Gastrocnemius medialis (tissue), 4 donors: ENCODE data around the gene DONSON.

Source experiments
- CTCF ChIP-seq, 5 experiments: fragments of 450-650 bp in 3 of 5; fragments of 200-600 bp in 2 of 5; sonication (generic) in 2 of 5; IDR thresholded peaks in 4 of 5; conservative IDR thresholded peaks in 1 of 5; 1 replicate in 4 of 5; 2 replicates in 1 of 5; pipeline ENCODE4 v1.5.1; 2016 to 2019; ENCODE audit warnings: antibody characterized with exemption in 5 of 5, mild to moderate bottlenecking in 3 of 5, moderate library complexity in 3 of 5
- POLR2A ChIP-seq, 2 donors: fragments of 450-650 bp; IDR thresholded peaks; one replicate each; pipeline ENCODE4 v1.6.1; 2017; ENCODE audit warnings: antibody characterized with exemption in 2 of 2, mild to moderate bottlenecking in 2 of 2, moderate library complexity in 2 of 2

GRCh38 chr21:33549848-33550771 lies 38.4 kb downstream of the DONSON start:
- TF ChIP-seq CTCF (IDR thresholded peaks at IDR 0.05 in 4 of 5, conservative IDR thresholded peaks at IDR 0.05 in 1 of 5) (no peak), POLR2A (IDR thresholded peaks at IDR 0.05) (no peak)
